Sigmoid colon (tissue), 7 donors: ENCODE measurements around the gene AMN1. TPM values are rescaled to one million over a fixed set of nuclear protein-coding genes. Genes with fewer than 3 reads are reported as not detected.

Source experiments
- DNase-seq: peaks from one replicate; pipeline ENCODE4 v3.0.0-alpha.2; 2019
- H3K27ac ChIP-seq, 4 donors: fragments of 200-600 bp; sonication (generic); one replicate each; pipeline ENCODE4 v1.5.1; 2016 to 2019; ENCODE audit warnings: mild to moderate bottlenecking in 1 of 4
- H3K27me3 ChIP-seq, 3 donors: fragments of 200-600 bp; sonication (generic); one replicate each; pipeline ENCODE4 v1.5.1; 2019; ENCODE audit warnings: mild to moderate bottlenecking in 1 of 3
- H3K36me3 ChIP-seq, 4 donors: fragments of 200-600 bp; sonication (generic); one replicate each; pipeline ENCODE4 v1.5.1; 2016 to 2019
- H3K4me1 ChIP-seq, 4 donors: fragments of 200-600 bp; sonication (generic); one replicate each; pipeline ENCODE4 v1.5.1; 2017 to 2019
- H3K4me3 ChIP-seq, 4 donors: fragments of 200-600 bp; sonication (generic); one replicate each; pipeline ENCODE4 v1.5.1; 2017 to 2019; ENCODE audit warnings: mild to moderate bottlenecking in 2 of 4, moderate library complexity in 1 of 4
- H3K9me3 ChIP-seq, 4 donors: fragments of 200-600 bp in 3 of 4; sonication (generic) in 3 of 4; one replicate each; pipeline versions ENCODE4 v1.5.1 to v1.6.1; 2013 to 2019
- CTCF ChIP-seq, 4 experiments: fragments of 450-650 bp in 3 of 4; fragments of 200-600 bp in 1 of 4; IDR thresholded peaks; one replicate each; pipeline ENCODE4 v1.5.1; 2016 to 2019; ENCODE audit warnings: antibody characterized with exemption in 4 of 4, mild to moderate bottlenecking in 3 of 4, moderate library complexity in 2 of 4
- EP300 ChIP-seq, 4 donors: sonication (generic); formaldehyde crosslinking; IDR thresholded peaks; one replicate each; pipeline ENCODE4 v1.6.1; 2017; ENCODE audit warnings: antibody characterized with exemption in 4 of 4
- POLR2A ChIP-seq, 2 donors: fragments of 450-650 bp; IDR thresholded peaks; one replicate each; pipeline ENCODE4 v1.6.1; 2016; ENCODE audit warnings: antibody characterized with exemption in 2 of 2, mild to moderate bottlenecking in 2 of 2, moderate library complexity in 2 of 2
- POLR2AphosphoS5 ChIP-seq, 4 donors: sonication (generic); formaldehyde crosslinking; IDR thresholded peaks; one replicate each; pipeline ENCODE4 v1.6.1; 2017; ENCODE audit warnings: antibody characterized with exemption in 4 of 4
- WGBS, 2 donors: extraction: QIAGEN DNeasy Blood & Tissue Kit; methylation state at CpG; one replicate each; pipeline ENCODE4 v1.1.7; 2013; 5-methylcytosine and 5-hydroxymethylcytosine counted together
- intact Hi-C: fragments of 100-400 bp; cut with DNase I; formaldehyde crosslinking; loops from one replicate; pipeline ENCODE4 v1.15.1; 2023
- polyA plus RNA-seq, 3 donors: library from polyadenylated mRNA; stranded (reverse); fragments of 200-250 nt; gene quantifications; one replicate each; pipeline ENCODE4 v1.2.3, GENCODE V29; 2013
- total RNA-seq, 4 donors: library from RNA; depleted of rRNA; stranded (reverse); fragments of >200 nt; gene quantifications; one replicate each; pipeline ENCODE4 v1.1.0, GENCODE V29; 2016
- donor health status: healthy with polysubstance abuse.
- donor health status: Bipolar disorder and iron deficiency.
- donor health status: healthy.

Gene AMN1
- total and polyA plus RNA-seq, 7 donors = 2.4 to 13.2 (median 10.2) TPM

- Histone ChIP-seq H3K9me3 (peaks cover 0 to under 1% (median 0%) of the 10 kb centered on the region in 4 donors), H3K27ac (no peak overlapping the region), H3K36me3 (peaks cover 0 to 7% (median 3%) of the 10 kb centered on the region in 4 donors), H3K4me1 (peaks cover 0 to 6% (median 4%) of the 10 kb centered on the region in 4 donors), H3K27me3 (no peaks in the 10 kb centered on the region), H3K4me3 (no peak overlapping the region)
- intact Hi-C loops = no loop called here
- no peak for TF ChIP-seq EP300 (IDR thresholded peaks at IDR 0.05)
- no peak for TF ChIP-seq CTCF (IDR thresholded peaks at IDR 0.05)
- no peak for TF ChIP-seq POLR2AphosphoS5 (IDR thresholded peaks at IDR 0.05)
- TF ChIP-seq POLR2A (IDR thresholded peaks at IDR 0.05) = no peak
- DNase-seq = no peak
- 78 to 89% methylated on average over 4 of the region's 4 CpGs for WGBS, 2 donors
Measured at GRCh38 chr12:31663576-31663975, 65.2 kb downstream of the AMN1 start.

DNA sequence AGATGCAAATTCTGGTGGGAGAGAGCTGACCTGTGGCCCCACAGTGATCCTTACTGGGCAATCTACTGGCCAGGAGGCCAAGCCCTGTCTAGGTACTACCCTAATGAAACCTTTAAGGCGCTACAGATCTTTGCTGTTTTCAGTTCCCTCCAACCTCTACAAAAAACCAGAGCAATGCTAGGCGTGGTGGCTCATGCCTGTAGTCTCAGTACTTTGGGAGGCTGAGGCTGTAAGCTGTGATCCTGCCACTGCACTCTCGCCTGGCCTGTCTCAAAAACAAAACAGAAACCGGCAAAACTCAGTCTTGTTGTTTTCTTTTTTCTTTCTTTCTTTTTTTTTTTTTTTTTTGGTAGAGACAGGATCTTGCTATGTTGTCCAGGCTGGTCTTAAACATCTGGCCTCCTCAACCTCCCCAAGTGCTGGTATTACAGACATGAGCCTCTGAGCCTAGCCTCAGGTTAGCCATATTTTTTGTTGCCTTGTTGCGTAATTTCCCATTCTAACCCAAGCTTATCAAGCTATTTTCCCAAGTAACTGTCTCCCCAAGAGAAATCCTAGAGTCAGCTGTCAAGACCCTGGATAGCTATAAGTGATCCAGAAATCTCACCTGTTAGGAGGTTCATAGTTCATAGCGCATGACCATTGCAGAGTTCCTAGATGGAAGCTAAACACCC, 66.5 kb downstream of the AMN1 start:
- TF ChIP-seq POLR2A (IDR thresholded peaks at IDR 0.05) = no peak
- no peak for TF ChIP-seq CTCF (IDR thresholded peaks at IDR 0.05)
- no peak for TF ChIP-seq POLR2AphosphoS5 (IDR thresholded peaks at IDR 0.05)
- no peak for TF ChIP-seq EP300 (IDR thresholded peaks at IDR 0.05)
- 93 to 96% methylated on average over 6 of the region's 6 CpGs for WGBS, 2 donors
- intact Hi-C loops = no loop called here
- Histone ChIP-seq H3K27ac (no peak overlapping the region), H3K9me3 (no peaks in the 10 kb centered on the region), H3K4me1 (peaks cover 0 to 6% (median 4%) of the 10 kb centered on the region in 4 donors), H3K36me3 (peaks cover 0 to 7% (median under 1%) of the 10 kb centered on the region in 4 donors), H3K4me3 (no peak overlapping the region), H3K27me3 (no peaks in the 10 kb centered on the region)
- DNase-seq = no peak

DNA sequence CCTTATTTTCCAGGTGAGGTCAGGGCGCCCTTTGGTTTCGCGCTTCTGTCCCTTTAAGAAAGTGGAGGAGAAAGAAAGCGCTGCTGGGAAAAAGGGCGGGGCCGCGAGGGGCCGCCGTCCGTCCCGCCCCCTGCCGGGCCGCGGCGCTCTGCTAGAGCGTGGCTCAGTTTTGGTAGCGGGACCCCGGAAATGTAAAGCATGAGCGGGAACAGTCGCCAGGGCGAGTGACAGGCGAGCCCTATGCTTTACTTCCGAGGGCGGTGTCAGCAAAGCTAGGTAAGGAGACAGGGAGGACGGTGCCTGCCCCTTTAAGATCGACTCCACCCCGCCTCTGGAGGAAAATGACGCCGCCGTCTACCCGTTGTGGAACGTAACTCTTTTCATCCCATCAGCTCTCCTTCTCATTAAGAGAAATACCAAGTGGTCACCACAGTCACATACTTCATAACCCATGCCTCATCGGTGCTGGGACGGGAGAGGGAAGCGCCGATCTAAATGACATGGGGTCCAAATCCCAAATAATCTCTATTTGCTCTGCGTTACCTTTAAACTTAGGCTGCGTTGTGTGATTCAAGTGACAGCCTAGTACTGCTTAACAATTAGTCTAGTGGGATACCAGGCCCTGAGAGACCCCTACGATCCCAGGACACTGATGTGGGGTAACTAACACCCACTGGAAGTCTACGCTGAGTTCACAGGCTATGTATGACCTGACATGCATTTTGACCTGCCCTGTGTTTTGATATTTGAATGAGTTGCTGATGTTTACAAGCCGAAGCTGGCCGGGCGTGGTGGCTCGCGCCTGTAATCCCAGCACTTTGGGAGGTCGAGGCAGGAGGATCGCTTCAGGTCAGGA, 69.5 kb downstream of the AMN1 start, which contains the start of gene ETFBKMT:
ETFBKMT (plus strand) TSS at position 602 of the 856 bp plus-strand sequence. CDS start 2,266 bp downstream, outside the sequence.
- H3K36me3 ChIP-seq = peaks cover 0 to 7% (median 0%) of the 10 kb centered on the region in 4 donors
- H3K9me3 ChIP-seq = no peaks in the 10 kb centered on the region
- H3K27ac ChIP-seq = peak within 1 kb of the TSS; percentile 91 to 96 (median 94)
- no peaks in the 10 kb centered on the region for H3K27me3 ChIP-seq
- intact Hi-C loops = loop anchor here (2.0 to 5.0 kb wide), 4 partner anchors 69 to 1018 kb away; partner anchors contain the start of genes AMN1, DNM1L and SINHCAF
- H3K4me1 ChIP-seq = peaks cover 0 to 6% (median 4%) of the 10 kb centered on the region in 4 donors
- TF ChIP-seq POLR2A (IDR thresholded peaks at IDR 0.05) (no peak), POLR2AphosphoS5 (IDR thresholded peaks at IDR 0.05) (peak; percentile 43 to 72 (median 66)), EP300 (IDR thresholded peaks at IDR 0.05) (no peak), CTCF (IDR thresholded peaks at IDR 0.05) (peak in 2 of 4 experiments; percentile 28 to 63)
- WGBS, 2 donors = 1 to 4% methylated on average over 47 of the region's 47 CpGs
- peak within 1 kb of the TSS; percentile 61 to 75 (median 70) for H3K4me3 ChIP-seq
- DNase-seq = peak; percentile 94

DNA sequence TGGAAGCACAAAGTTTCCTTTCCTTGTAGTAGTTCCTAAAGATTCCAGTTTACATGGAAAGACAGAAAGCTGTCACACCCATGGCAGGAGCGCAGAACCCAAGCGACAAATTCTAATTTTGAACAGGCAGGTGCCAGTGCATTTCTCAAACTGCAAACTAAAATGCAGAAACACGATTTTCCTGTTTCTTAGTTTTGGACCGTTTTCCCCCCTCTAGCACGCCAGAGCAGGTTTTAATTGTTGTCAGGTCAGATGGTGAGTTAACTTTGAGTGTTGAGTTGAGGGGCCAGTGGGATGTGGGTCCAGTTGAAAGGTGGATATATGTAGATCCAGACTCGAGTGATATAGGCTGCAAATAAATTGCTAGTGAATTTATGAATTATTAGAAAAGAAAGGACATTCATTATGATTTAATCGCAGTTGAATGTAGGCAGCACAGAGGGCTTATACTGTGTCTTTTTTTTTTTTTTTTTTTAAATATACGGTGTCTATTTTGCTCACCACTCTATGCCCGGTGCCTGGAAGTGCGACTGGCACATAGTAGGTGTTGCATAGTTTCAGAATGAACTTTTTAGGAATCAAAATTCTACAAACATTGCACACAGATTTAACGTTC, 70.2 kb downstream of the AMN1 start:
- Histone ChIP-seq H3K4me3 (peak overlapping the region; percentile 61 to 75 (median 70)), H3K4me1 (peaks cover 0 to 7% (median 5%) of the 10 kb centered on the region in 4 donors), H3K27ac (peak overlapping the region; percentile 91 to 96 (median 94)), H3K27me3 (no peaks in the 10 kb centered on the region), H3K36me3 (peaks cover 0 to 7% (median 0%) of the 10 kb centered on the region in 4 donors), H3K9me3 (no peaks in the 10 kb centered on the region)
- WGBS, 2 donors = 13 to 20% methylated on average over 11 of the region's 11 CpGs
- TF ChIP-seq EP300 (IDR thresholded peaks at IDR 0.05) (no peak), POLR2A (IDR thresholded peaks at IDR 0.05) (no peak), CTCF (IDR thresholded peaks at IDR 0.05) (no peak), POLR2AphosphoS5 (IDR thresholded peaks at IDR 0.05) (no peak)
- DNase-seq = no peak
- intact Hi-C loops = loop anchor here (2.0 to 5.0 kb wide), 4 partner anchors 70 to 1019 kb away; partner anchors contain the start of genes AMN1, DNM1L and SINHCAF
